Testis (tissue), 3 donors: ENCODE measurements around the gene ALG12. TPM values are rescaled to one million over a fixed set of nuclear protein-coding genes. Genes with fewer than 3 reads are reported as not detected.

Experiments used
- DNase-seq: peaks from one replicate; pipeline ENCODE4 v3.0.0-alpha.2; 2019
- H3K27ac ChIP-seq, 2 donors: fragments of 200-600 bp; sonication (generic); one replicate each; pipeline ENCODE4 v1.5.1; 2019
- H3K27me3 ChIP-seq: fragments of 200-600 bp; sonication (generic); one replicate; pipeline ENCODE4 v1.5.1; 2019
- H3K36me3 ChIP-seq: fragments of 200-600 bp; sonication (generic); one replicate; pipeline ENCODE4 v1.5.1; 2017; ENCODE audit warnings: low read depth; ENCODE audit errors: missing control alignments
- H3K4me1 ChIP-seq: fragments of 200-600 bp; sonication (generic); one replicate; pipeline ENCODE4 v1.5.1; 2019
- H3K4me3 ChIP-seq, 2 donors: fragments of 200-600 bp; sonication (generic); one replicate each; pipeline ENCODE4 v1.5.1; 2017 to 2019
- H3K9me3 ChIP-seq: fragments of 200-600 bp; sonication (generic); one replicate; pipeline ENCODE4 v1.5.1; 2017
- CTCF ChIP-seq, 3 experiments: fragments of 450-650 bp in 2 of 3; fragments of 200-600 bp in 1 of 3; sonication (generic) in 1 of 3; IDR thresholded peaks; one replicate each; pipeline ENCODE4 v1.5.1; 2016 to 2019; ENCODE audit warnings: antibody characterized with exemption in 3 of 3, mild to moderate bottlenecking in 2 of 3, moderate library complexity in 1 of 3
- POLR2A ChIP-seq: fragments of 450-650 bp; IDR thresholded peaks from one replicate; pipeline ENCODE4 v1.6.1; 2017; ENCODE audit warnings: antibody characterized with exemption, mild to moderate bottlenecking, moderate library complexity
- WGBS, 2 donors: methylation state at CpG; one replicate each; pipeline ENCODE4 v1.1.5; 2018; 5-methylcytosine and 5-hydroxymethylcytosine counted together
- intact Hi-C: fragments of 100-400 bp; cut with DNase I; formaldehyde crosslinking; loops from one replicate; pipeline ENCODE4 v1.15.1; 2023; ENCODE audit warnings: low total_unique reads
- polyA plus RNA-seq: library from polyadenylated mRNA; stranded (reverse); fragments of 350-450 nt; fragmentation: Illumina TruSeq; extraction: RNeasy Lipid Tissue Mini Kit (QIAGEN cat#74804); gene quantifications from one replicate; pipeline ENCODE4 v1.2.3, GENCODE V29; 2014; ENCODE audit warnings: low read depth, low replicate concordance; ENCODE audit not compliant: insufficient read depth
- total RNA-seq, 2 donors: library from RNA; depleted of rRNA; stranded (reverse); fragments of >200 nt; gene quantifications; one replicate each; pipeline ENCODE4 v1.2.3, GENCODE V29; 2016

Gene ALG12
- total and polyA plus RNA-seq, 3 donors from 2014 or later: 10.6 to 18.3 (median 11.9) TPM

GRCh38 chr22:49869845-49870712, 48.2 kb downstream of the ALG12 start:
- Histone ChIP-seq H3K4me1 (no peaks in the 10 kb centered on the region), H3K4me3 (no peak overlapping the region), H3K27ac (no peak overlapping the region), H3K36me3 (no peaks in the 10 kb centered on the region), H3K27me3 (no peaks in the 10 kb centered on the region), H3K9me3 (no peaks in the 10 kb centered on the region)
- WGBS, 2 donors: 92 to 94% methylated on average over 13 to 14 of the region's 14 CpGs
- DNase-seq: no peak
- TF ChIP-seq POLR2A: no peak
- no peak for TF ChIP-seq CTCF (IDR thresholded peaks at IDR 0.05)
- intact Hi-C loops: no loop called here

- Histone ChIP-seq H3K27ac (no peak overlapping the region), H3K4me1 (no peaks in the 10 kb centered on the region), H3K9me3 (no peaks in the 10 kb centered on the region), H3K27me3 (no peaks in the 10 kb centered on the region), H3K4me3 (no peak overlapping the region), H3K36me3 (no peaks in the 10 kb centered on the region)
- no peak for DNase-seq
- WGBS, 2 donors: 87 to 90% methylated on average over 17 of the region's 17 CpGs
- TF ChIP-seq POLR2A: no peak
- no peak for TF ChIP-seq CTCF (IDR thresholded peaks at IDR 0.05)
- intact Hi-C loops: no loop called here
These were observed 49.0 kb downstream of the ALG12 start for GRCh38 chr22:49869086-49869830.

- Histone ChIP-seq H3K36me3 (no peaks in the 10 kb centered on the region), H3K27ac (no peak overlapping the region), H3K4me3 (no peak overlapping the region), H3K9me3 (no peaks in the 10 kb centered on the region), H3K4me1 (no peaks in the 10 kb centered on the region), H3K27me3 (no peaks in the 10 kb centered on the region)
- DNase-seq: no peak
- WGBS, 2 donors: 96 to 97% methylated on average over 18 of the region's 18 CpGs
- intact Hi-C loops: no loop called here
- TF ChIP-seq CTCF (IDR thresholded peaks at IDR 0.05) (no peak), POLR2A (no peak)
These were observed 50.7 kb downstream of the ALG12 start for GRCh38 chr22:49867303-49868265.

- intact Hi-C loops: no loop called here
- no peak overlapping the region for H3K4me3 ChIP-seq
- H3K27ac ChIP-seq: no peak overlapping the region
- no peak for DNase-seq
- no peaks in the 10 kb centered on the region for H3K4me1 ChIP-seq
- TF ChIP-seq POLR2A (no peak), CTCF (IDR thresholded peaks at IDR 0.05) (no peak)
- H3K9me3 ChIP-seq: no peaks in the 10 kb centered on the region
- no peaks in the 10 kb centered on the region for H3K27me3 ChIP-seq
- no peaks in the 10 kb centered on the region for H3K36me3 ChIP-seq
- WGBS, 2 donors: 91 to 95% methylated on average over 8 of the region's 8 CpGs
These were observed 51.6 kb downstream of the ALG12 start for GRCh38 chr22:49866646-49867045.
